Stimulated activated CD8-positive, alpha-beta memory T cell treated with anti-CD3 and anti-CD28 coated beads, Interleukin-15, amount 100 ng/mL, for 24 hours (primary cell): ENCODE data around the gene KIF3B.
"Not testable (repeated sequence)": the region's sequence is repeated elsewhere in the genome, so short reads cannot be mapped to it uniquely, and the experiment has no call there.

Source experiments
- DNase-seq: peaks from one replicate; pipeline ENCODE4 v3.0.0-alpha.2; 2020; ENCODE audit warnings: low read depth

KIF3B gene

GRCh38 chr20:32296412-32296811 is 19.0 kb downstream of the KIF3B start:
- DNase-seq, result no peak

- no peak for DNase-seq
These were observed 19.5 kb downstream of the KIF3B start for GRCh38 chr20:32296819-32297420.

GRCh38 chr20:32297439-32297838 is 20.0 kb downstream of the KIF3B start:
- DNase-seq, result no peak

GRCh38 chr20:32300647-32301046 is 23.2 kb downstream of the KIF3B start:
- no peak for DNase-seq

- DNase-seq, result no peak
These were observed 24.5 kb downstream of the KIF3B start for GRCh38 chr20:32301719-32302506.

- DNase-seq, result no peak
These were observed 25.0 kb downstream of the KIF3B start for GRCh38 chr20:32302507-32302872.

- no peak for DNase-seq
These were observed 26.8 kb downstream of the KIF3B start for GRCh38 chr20:32304131-32304746.

GRCh38 chr20:32312718-32313424 is 35.4 kb downstream of the KIF3B start:
- DNase-seq, result no peak

- no peak for DNase-seq
These were observed 37.3 kb downstream of the KIF3B start for GRCh38 chr20:32314768-32315167.

GRCh38 chr20:32315399-32315798 is 37.9 kb downstream of the KIF3B start:
- no peak for DNase-seq

- no peak for DNase-seq
These were observed 38.4 kb downstream of the KIF3B start for GRCh38 chr20:32315891-32316290.

GRCh38 chr20:32316667-32317066 is 39.2 kb downstream of the KIF3B start:
- DNase-seq, result no peak

- DNase-seq, result no peak
These were observed 41.6 kb downstream of the KIF3B start for GRCh38 chr20:32319100-32319499.

- DNase-seq, result no peak
These were observed 42.9 kb downstream of the KIF3B start for GRCh38 chr20:32320305-32320704.

GRCh38 chr20:32321390-32321789 is 43.9 kb downstream of the KIF3B start:
- no peak for DNase-seq

GRCh38 chr20:32322260-32322659 is 44.8 kb downstream of the KIF3B start:
- DNase-seq, result not testable (repeated sequence)

GRCh38 chr20:32323761-32324160 is 46.3 kb downstream of the KIF3B start:
- DNase-seq, result not testable (repeated sequence)

- no peak for DNase-seq
These were observed 48.5 kb downstream of the KIF3B start for GRCh38 chr20:32325706-32326503.

GRCh38 chr20:32326504-32326845 is 49.0 kb downstream of the KIF3B start:
- DNase-seq, result no peak

GRCh38 chr20:32327087-32327681 is 49.7 kb downstream of the KIF3B start:
- DNase-seq, result no peak

- no peak for DNase-seq
These were observed 52.5 kb downstream of the KIF3B start for GRCh38 chr20:32329817-32330554.
